HG03432 (cell line): ENCODE results near the gene FAM216A.

Experiments used
- ATAC-seq: cut with Tn5 transposase; IDR thresholded peaks from one replicate; pipeline ENCODE4 v1.9.1; 2021; ENCODE audit warnings: mild to moderate bottlenecking, moderate library complexity; ENCODE audit not compliant: unreplicated experiment

The FAM216A gene

DNA sequence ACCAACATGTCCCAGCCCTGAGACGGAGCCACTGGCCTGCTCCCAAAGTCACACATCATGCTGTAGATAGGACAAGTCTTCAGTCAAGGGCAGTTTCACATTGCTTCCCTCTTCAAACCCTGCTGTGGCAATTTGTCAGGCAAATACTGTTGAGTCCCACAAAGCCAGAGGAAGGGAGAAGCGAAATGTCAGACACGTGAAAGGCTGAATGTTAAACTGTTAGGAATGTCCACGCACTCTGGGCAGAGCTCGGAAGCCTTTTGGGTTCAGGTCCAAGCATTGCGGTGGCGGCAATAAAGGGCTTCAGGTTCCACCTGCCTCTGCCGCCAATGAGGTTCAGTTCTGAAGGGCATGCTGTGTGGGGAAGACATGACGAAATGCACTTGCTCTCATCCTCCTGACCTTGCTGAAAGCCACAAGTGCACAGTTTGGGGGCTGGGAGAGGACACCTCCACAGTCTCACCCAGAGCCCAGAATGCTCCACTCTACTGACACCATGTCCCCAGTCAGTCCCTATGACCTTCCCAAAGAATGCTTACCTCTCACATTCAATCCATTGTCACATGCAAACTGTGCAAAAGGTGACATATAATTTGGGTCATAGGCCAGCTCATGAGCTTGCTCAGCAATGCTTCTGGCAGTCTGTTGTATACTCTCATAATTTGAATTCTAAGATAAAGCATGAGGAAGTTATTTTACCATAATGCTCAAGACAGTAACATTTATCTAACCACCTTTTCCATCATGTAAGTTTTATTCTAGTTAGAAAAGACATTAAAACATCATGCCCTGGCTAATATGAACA lies 69.2 kb downstream of the FAM216A start:
- no peak for ATAC-seq

DNA sequence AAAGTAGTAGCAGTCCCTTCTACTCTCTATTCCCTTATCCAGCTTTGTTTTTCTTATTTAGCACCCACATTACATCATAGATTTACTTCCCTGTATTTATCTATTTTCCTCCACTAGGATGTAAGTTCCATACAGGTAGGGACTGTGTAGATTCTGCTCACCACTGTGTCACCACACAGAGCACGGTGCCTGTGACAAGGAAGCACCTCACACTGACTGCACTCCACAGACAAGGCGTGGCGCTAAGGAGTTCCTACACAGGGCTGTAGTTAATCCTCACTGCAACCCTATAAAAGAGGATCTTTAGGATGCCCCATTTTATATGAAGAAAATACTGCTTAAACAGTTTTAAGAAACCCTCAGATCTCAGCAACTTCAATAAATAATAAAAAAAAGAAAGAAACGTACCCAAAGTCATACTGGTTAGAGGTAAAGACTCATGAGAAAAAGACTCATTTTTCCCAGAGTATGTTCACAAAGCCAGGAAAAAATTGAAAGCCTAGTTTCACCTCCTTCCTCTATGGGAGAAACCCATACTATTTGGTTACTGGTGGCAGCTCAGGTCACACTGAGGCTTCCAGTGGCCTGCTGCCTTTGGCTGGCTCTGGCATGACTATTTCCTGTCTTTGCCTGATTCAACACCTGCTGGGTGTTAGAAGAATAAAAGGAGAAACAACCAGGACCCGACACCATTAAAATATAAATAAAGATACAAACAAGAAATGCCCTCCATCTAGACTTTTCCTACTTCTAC lies 70.4 kb downstream of the FAM216A start:
- no peak for ATAC-seq
